Uterus (tissue), 2 donors: Measurements from ENCODE around the gene NRXN2.

Experiments
- POLR2A ChIP-seq, 2 donors: fragments of 450-650 bp; IDR thresholded peaks; one replicate each; pipeline ENCODE4 v1.6.1; 2016; ENCODE audit warnings: antibody characterized with exemption in 2 of 2, mild to moderate bottlenecking in 1 of 2, moderate library complexity in 1 of 2
- TF ChIP-seq, protein P1 (sequence below), 4 experiments: fragments of 200-600 bp in 2 of 4; fragments of 450-650 bp in 2 of 4; sonication (generic) in 2 of 4; IDR thresholded peaks; one replicate each; pipeline ENCODE4 v1.5.1; 2016 to 2019; ENCODE audit warnings: antibody characterized with exemption in 4 of 4, mild to moderate bottlenecking in 2 of 4, moderate library complexity in 1 of 4

DNA sequence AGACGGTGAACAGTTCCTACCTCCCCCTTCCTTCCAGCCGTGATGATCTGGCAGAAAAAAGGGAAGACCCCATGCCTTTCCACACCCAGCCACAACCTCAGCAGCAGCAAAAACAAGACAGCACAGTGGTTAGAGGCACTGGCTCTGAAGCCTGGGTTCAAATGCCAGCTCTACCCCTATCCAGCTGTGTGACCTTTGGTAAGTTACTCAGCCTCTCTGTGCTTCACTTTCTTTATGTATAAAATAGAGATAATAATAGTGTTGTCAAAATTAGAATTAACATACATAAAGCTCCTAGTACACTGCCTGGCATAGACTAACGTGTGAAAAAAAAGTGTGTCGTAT lies 4.2 kb downstream of the NRXN2 start:
- TF ChIP-seq, protein P1, sequence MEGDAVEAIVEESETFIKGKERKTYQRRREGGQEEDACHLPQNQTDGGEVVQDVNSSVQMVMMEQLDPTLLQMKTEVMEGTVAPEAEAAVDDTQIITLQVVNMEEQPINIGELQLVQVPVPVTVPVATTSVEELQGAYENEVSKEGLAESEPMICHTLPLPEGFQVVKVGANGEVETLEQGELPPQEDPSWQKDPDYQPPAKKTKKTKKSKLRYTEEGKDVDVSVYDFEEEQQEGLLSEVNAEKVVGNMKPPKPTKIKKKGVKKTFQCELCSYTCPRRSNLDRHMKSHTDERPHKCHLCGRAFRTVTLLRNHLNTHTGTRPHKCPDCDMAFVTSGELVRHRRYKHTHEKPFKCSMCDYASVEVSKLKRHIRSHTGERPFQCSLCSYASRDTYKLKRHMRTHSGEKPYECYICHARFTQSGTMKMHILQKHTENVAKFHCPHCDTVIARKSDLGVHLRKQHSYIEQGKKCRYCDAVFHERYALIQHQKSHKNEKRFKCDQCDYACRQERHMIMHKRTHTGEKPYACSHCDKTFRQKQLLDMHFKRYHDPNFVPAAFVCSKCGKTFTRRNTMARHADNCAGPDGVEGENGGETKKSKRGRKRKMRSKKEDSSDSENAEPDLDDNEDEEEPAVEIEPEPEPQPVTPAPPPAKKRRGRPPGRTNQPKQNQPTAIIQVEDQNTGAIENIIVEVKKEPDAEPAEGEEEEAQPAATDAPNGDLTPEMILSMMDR (IDR thresholded peaks at IDR 0.05): no peak
- TF ChIP-seq POLR2A (IDR thresholded peaks at IDR 0.05): no peak
